Stimulated activated CD4-positive, alpha-beta T cell treated with anti-CD3 and anti-CD28 coated beads, Interleukin-12 subunit alpha, Interleukin-12 subunit beta, amount 100 ng/mL, for 24 hours (primary cell): ENCODE data around the gene ZBTB44.
"Not testable (repeated sequence)": the region's sequence is repeated elsewhere in the genome, so short reads cannot be mapped to it uniquely, and the experiment has no call there.

ENCODE experiments used
- DNase-seq, 2 experiments: peaks; one replicate each; pipeline ENCODE4 v3.0.0-alpha.2; 2020; ENCODE audit warnings: low read depth in 2 of 2

The ZBTB44 gene

DNA sequence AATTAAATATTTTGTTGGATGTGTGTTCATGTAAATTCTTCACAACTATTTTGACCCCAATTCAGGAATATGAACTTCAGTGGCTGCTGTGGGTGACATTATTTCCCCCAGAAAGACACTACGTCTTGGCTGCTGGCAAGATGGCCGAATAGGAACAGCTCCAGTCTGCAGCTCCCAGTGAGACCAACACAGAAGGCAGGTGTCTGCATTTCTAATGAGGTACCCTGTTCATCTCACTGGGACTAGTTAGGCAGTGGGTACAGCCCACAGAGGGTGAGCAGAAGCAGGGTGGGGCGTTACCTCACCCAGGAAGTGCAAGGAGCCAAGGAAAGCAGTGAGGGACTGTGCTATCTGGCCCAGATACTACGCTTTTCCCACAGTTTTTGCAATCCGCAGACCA is 65.3 kb downstream of the ZBTB44 start:
- no peak for DNase-seq

DNA sequence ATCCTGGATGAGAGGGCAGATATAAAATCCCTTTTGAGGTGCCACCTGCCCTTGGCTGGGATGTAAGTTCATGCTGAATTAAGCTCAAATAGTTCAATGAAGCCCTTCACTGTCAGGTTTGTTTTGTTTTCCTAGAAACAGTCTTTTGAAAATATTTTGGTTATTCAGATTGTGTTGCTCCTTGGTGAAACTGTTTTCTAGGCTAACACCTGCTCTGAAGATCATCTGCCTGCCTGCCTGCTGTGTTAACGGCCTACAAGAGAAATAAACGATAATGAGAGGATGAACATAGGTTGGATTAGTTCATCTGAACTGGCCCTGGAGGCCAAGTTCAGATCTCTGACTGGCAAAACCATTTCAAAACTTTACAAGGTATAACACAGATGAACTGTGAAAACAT is 67.4 kb downstream of the ZBTB44 start:
- DNase-seq = no peak

DNA sequence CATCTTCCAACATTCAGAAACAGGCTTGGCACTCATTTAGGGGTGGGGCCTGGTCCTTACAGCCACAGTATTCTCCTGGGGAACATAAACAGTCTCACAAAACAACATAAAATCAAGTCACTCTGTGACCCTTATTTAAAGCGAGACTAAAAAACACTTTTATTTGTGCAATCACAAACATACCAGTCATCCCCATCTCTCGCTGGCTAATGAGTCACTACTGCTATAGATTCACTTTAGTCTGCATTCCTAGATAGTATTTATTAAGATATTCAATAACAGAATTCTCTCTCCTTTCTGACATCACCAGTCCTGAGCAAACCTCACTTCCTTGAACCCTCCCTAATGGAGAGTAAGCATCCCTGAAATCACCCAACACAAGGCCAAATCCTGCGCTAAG is 68.0 kb downstream of the ZBTB44 start:
- DNase-seq = no peak

DNA sequence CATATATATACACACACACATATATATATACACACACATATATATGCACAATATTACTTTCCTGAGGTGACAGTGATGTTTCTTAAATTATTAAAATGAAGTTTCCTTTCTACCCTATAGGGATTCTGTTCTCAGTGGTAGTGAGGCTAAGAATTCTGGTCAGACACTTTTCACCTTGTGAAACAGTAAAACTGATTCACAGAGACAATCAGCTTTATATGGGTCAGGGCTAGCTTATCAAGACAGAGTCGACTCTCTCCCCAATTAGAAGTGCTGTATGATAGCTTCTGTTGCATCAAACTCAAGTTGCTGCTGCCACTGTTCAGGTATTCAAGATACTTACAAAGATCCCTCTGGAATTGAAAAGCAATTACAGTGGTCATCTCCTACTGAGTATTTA is 68.4 kb downstream of the ZBTB44 start:
- no peak for DNase-seq

DNA sequence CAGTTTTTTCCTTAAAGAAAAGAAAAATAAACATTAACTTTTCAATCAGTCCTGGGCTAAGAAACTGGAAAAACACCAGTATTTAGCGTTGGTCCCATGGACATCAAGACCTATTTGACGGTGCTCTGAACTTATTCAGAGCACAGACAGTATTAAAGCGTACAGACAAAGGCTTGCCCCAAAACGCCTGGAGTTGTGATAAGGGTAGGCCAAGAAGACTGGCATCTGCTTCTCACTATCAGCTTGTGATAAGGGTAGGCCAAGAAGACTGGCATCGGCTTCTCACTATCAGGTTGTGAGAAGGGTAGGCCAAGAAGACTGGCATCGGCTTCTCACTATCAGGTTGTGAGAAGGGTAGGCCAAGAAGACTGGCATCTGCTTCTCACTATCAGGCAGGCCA is 69.3 kb downstream of the ZBTB44 start:
- not testable (repeated sequence) for DNase-seq

DNA sequence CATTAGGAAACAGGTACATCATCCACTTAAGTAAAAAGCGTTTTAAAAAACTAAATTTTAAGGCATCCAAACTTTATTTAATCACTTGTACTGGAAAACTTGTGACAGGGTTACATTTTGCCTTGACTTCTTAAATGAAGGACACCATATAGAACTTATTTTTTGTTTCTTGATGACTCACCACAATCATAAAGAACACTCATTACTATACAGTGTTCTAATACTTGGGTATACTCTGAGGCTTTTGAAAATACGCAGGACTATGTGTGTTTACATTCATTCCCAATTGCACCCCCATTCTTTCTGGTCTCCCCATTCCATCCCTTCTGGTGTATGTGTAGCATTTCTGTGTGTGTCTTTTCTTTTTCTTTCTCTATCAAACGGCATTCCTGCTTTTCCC is 69.9 kb downstream of the ZBTB44 start:
- no peak for DNase-seq

DNA sequence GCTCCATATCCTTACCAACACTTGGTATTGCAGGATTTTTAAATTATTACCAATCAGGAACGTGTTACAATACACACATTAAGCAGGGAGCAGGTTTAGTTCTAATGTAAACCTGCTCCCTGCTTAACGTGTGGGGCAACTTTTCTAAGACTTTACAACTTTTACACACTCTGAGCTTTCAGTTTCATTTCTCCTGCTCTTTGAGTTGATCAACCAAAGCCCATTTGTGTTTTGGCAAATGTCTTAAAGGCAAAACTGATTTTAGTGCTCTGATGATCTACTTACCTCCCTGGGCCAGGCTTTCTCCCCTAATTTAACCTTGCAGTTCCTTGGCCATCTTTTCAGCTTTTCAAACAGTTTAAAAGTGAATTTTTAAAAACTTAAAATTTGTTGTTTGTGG is 70.9 kb downstream of the ZBTB44 start:
- no peak for DNase-seq

DNA sequence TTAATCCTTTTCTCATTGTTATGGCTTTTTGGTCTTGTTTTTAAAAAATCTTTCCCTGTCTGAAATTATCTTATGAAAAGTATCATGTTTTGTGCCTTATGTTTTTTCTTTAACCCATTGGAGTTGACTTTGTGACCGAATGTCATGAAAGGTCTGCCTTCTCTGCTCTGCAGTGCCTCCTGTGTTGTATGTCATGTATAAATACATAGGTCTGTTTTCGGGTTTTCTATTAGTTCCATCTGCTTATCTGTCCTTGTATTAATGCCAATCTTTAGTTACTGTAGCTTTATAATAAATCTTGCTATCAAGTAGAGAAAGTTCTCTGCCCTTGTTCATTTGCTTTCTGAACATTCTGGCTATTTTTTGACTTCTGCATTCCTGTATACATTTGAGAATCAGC is 73.0 kb downstream of the ZBTB44 start:
- no peak for DNase-seq

DNA sequence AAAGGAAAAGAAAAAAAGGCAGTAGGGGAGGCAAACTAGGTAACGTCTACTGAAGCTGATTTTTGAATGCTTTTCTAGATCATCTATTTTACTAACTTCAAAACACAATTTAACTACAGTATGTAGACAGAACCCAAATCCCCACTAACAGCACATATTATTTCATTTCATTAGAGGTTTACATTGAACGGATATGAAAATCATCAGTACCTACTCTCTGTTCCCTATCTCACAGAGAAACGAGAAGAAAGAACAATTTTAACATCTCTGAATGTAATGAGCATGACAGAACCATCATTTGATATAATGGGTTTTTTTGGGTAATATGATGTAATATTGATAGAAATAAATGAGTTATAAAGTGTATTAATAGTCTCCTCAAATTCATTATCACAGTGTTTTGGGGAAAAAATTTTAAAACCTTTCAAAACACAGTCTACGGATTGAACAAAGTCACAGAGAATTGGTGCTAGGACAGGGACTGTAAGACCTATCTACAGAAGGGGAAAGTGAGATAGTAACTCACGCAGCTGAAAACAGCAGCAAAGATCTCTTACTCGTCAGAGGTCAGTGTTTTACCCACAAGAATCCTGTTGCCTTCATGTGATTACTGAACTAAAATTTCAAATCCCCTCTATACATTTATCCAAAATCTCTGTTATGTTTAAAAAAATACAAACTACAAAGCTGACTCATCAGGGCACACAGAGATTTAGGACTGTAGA is 77.3 kb downstream of the ZBTB44 start:
- DNase-seq = no peak

DNA sequence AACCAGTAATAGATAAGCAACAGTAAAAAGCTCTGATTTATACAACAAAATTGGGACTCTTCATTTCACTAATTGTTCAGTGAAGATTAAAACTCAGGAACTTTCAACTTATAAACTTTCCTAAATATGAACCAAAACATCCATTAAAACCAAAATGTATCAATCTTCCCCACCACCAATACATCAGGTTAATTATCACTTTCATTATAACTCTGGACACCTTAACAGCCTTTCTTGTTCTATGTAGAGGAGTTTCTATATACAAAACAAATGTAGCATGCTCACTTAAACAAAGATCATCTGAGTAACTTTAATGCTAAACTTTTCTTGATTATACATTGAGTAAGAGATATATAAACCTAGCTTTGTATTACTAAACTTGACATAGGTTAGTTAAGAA is 80.4 kb downstream of the ZBTB44 start:
- no peak for DNase-seq

DNA sequence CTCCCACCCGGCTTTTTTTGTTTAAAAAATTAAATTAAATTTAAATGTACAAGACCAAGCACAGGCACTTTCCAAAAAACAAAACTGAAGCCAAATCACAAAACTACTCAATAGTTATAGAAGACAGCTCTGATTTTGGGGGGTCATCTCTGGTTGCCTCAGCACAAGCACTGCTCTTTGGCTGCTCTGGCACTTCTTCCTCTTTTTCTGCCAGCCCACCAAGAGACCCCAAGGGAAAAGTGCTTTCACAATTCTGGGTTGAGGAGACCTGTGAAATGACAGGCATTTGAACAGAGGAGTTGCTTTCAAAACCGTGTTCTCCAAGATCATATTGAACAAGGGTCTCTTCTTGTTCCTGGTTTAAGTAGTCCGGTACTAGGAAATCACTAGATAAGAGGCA is 80.8 kb downstream of the ZBTB44 start:
- not testable (repeated sequence) for DNase-seq

DNA sequence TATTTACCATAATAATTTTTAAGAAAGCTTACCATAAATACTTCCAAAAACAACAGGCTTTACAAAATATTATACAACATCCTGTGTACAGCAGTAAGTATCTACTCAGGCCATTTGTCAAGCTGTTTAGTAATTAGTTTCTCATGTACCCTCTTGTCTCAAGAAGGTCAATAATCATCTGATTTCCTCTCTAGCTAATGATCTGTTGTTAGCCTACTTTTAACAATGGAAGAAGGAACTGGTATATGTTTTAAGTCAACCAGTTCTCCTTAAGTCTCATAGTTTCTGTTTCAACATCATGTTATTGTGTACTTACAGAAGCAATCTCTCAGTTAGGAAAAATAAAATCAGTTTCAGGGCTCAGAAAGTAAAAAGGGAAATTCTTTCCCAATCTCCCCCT is 81.2 kb downstream of the ZBTB44 start:
- not testable (repeated sequence) for DNase-seq

DNA sequence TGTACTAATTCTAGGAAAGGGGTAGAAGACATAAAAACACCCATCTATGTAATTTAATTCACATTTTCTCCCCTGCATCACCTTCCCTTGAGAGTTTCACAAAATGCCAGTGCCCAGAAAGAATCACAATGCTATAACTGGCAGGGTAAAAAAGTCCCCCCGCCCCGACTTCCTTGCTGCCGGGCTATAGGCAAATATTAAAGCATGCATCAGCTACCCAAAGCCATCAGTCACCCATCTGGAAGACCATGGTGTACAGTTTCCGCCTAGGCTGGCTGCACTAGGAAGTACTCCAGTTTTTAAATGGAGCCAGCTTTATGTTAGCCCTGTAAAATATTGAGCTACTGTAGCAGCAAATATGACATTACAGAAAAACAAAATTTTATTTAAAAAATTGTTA is 87.3 kb downstream of the ZBTB44 start:
- no peak for DNase-seq

DNA sequence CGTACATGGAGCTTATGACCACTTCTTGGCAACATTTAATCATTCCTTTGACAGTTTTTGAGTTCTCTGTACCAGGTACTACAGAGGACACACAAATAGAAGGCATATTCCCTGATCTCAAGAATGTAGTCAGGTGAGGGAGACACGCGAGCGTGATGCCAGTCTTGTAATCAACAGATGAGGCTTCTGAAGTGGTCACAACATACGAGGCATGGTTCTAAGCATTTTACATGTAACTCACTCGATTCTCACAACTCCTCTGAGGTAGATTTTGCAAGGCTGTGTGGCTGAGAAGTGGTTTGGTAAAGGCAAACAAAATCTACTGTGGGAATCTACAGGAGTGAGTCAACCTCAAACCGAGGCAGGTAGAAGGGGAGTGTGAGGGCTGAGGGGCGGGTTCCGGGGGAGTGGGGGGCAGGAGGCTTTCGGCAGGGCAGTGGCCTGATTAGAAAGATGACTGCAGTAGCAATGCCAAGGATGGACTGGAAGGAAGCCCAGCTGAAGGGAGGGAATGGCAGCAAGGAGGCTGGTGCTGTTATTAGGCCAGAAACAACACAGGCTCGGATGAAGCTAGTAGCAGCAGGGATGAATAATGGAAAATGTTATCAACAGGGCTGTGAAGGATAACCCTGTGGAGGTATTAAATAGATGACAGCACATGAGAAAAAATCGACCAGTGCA is 91.3 kb downstream of the ZBTB44 start:
- no peak for DNase-seq

DNA sequence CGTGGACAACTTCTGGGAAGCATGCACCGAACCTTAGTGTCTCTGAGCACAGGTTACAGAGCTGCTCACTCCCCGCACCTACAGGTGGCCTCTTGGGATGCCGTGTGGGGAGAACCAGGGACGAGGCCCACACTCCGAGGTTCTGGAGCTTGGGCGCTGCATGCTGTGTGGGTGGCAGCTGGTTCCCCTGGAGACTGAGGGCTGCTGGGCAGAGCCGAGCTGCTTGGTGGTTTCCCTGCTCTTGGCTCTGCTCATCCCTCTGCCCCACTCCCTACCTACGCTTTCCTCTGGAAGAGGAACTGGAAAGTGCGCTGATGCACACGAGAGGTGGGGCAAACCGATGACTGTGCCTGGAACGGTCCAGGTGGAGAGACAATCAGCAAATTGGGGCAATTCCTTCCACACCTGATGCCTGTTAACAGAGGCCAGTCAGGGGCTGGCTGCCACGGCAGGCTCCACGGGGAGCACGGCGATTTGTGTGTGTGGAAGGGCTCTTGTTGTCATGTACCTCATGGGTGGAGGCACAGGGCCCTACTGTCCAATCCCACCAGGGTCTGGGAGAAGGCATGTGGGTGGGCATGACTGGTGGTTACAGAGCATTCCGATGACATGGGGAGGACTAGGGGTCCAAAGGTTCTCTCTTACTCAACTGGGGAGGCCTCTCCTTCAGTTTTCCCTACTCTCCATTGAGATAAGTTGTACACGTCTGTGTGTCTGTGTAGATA is 94.2 kb downstream of the ZBTB44 start:
- DNase-seq = no peak

DNA sequence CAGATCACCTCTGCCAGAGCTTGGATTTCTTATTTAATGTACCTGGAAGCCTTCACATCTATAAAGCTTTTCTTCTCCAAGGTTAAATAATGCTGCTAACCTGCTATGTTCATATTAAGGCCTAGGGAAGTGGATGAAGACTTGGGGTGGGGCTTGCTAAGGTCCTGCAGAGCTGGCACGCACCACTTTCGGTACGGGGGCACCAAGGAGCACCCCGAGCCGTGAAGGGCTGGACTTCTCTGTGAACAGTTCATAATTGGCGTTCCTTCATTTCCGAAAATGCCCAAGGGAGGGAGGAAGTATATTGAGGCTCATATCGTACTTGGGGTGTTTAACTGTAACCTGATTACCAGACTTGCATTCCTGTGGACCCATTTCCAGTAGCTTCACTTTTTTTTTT is 95.6 kb downstream of the ZBTB44 start:
- DNase-seq = no peak

DNA sequence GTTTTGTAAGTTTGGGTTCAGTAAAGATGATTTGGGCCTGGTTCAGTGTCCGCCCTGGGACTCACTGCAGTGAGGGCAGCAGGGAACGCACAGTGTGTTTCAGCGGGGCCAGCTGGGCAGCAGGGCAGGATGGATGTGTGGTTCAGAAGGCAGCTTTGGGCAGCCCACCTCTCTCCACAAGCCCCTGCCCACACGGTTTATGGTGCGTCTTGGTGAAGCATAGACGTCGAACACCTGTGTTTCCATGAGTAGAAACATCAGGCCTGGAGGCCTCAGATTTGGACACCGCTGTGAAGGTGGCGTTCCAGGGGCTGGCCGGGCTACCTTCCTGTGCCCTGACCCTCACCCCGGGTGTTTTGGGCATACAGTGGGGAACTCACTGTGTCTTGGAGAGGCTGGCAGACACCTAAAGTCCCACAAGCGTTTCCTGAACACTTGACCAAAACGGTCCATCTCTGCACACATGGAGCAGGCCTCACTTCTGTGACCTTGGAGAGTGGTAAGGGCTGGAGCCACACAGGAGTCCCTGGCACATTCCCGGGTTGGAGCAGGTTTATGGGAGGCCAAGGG is 96.1 kb downstream of the ZBTB44 start:
- DNase-seq = no peak

DNA sequence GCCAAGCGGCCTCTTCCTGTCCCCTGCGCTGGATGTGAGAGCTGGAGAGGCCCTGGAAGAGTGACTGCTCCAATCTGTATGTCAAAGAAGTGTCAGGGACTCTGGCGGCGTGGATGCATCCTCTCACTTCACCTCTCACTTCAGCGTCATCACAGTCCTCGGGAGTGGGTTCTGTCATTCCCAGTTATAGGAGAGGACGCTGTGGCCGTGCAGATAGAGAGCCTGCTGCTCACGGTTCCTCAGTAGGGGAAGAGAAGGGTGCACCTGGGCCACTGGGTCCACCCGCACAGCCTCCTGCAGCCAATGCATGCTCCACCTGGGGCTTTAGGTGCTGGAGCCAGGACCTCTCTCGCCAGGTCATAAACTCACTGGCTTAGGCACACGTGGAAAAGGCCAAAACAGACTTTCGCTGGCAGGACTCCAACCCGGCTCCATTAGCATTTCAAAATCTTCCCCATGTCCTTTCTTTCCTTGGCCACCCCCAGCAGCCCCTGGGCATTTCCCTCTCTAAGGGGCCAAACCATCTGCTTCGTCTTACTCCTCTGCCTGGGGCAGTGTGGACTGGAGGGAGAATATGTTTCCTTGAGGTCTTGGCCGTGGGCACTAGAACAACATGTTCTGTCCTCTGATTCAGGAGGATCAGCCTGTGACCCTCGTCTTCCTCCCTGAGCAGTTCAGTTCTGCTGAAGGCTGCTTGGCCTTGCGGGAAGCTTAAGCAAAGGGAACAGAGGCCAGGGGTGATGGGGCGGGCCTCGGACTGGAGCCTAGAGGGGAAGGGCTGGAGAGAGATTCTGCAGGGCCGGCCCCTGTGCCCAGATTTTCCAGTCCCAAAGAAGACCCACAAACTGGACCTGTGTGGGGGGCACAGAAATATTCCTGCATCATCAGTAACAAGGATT is 97.3 kb downstream of the ZBTB44 start:
- DNase-seq = no peak

DNA sequence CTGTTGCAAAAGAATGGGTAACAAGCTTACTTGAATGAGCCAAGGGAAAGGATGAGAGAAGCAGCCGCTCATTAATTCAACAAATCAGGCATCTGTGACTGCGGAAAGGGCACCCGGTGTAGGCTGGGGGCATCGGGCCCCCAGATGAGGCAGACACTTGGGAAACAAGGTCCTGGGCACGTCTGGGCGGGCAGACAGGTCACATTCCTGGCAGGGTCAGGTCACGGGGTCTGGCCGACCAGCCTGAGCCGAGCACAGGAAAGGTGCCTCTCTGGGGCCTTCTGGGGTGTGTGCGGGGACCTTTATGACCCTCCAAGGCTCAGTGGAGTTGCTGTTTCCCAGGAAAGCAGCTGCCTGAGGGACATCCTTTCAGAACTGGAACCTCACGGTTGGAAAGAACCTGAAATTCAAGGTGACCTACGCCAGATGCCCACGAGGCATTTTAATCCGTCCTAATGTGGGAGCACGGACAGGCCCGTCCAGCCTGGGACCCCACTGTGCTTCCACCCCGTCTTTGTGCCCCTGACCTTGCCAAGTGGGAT is 98.1 kb downstream of the ZBTB44 start:
- no peak for DNase-seq

DNA sequence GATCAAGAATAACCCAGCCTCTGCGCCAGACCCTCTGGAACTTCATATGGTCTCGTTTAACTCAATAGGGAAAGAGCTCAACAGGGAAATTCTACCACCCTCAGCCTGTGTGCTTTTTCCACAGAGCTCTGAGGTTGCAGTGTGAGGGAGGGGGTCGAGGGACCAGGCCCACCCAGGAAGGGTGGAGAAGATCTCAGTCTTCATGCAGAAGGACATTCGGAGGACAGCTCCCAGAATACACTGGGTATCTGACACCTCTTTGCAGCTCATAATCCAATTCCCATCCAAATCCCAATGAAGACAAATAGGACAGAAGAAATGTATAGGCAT is 98.5 kb downstream of the ZBTB44 start:
- DNase-seq = no peak

DNA sequence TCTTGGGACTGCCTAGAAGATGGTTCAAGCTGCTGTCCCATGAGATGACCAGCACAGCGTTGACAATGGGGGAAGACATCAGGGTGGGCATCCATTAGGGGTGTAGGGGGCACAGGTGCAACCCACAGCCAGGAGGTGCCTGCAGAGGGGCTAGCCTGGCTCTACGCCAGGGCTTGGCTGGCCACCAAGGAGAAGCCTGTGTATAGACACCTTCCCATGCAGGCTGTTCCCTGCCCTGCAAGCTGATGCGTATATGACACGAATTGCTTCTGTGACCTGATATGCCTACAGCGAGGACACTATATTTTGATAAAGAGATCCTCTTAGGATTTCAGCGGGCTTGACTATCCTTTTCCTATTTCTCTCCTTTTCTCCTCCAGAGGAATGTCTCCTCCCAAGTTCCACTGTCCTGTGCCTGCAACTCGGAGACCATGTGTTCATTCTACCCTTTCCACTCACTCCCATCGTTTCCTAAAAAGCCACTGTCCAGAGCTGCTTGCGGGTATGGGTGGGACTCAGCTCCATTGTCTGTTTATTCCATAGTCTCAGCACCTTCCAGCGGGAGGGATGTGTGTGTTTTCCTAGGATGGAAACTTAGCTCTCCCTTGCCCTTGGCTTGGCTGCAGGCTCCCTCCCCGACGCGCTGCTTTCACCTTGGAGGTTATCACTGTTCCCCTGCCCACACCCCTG is 99.0 kb downstream of the ZBTB44 start:
- DNase-seq = no peak
